ENCODE measurements around the gene SIAH3.
A peak's percentile ranks its signal among the peaks of the same experiment; 100 is the strongest.

Gene SIAH3

GRCh38 chr13:45863709-45864590, 12.4 kb upstream of the SIAH3 start:
- Histone ChIP-seq H3K36me3 (ENCODE audit: control insufficient read depth in 2 of 2, insufficient read depth in 1 of 2, low read length in 2 of 2) (no peaks in the 10 kb centered on the region), H3K4me3 (ENCODE audit: low read depth, low read length) (no peak overlapping the region), H3K9me3 (ENCODE audit: control insufficient read depth, insufficient read depth, low read depth, low read length) (no peaks in the 10 kb centered on the region), H3K4me1 (ENCODE audit: control insufficient read depth, insufficient read depth, low read length) (no peaks in the 10 kb centered on the region), H3K27ac (ENCODE audit: extremely low read depth, low read depth, low read length) (no peak overlapping the region)
- TF ChIP-seq ZNF362 (tag by site-specific recombination; IDR thresholded peaks at IDR 0.05) (no peak), ZFP69B (tag by site-specific recombination; IDR thresholded peaks at IDR 0.05) (no peak), PRDM10 (tag by site-specific recombination; IDR thresholded peaks at IDR 0.05) (no peak), BCL6B (tag by site-specific recombination; IDR thresholded peaks at IDR 0.05) (no peak), SCRT2 (tag by site-specific recombination; IDR thresholded peaks at IDR 0.05) (peak; percentile 62; the same call in 1 of the 2 replicates), MYNN (tag by site-specific recombination; IDR thresholded peaks at IDR 0.05; ENCODE audit: borderline replicate concordance) (no peak)
- ChIA-PET POLR2A (no interaction called here), CTCF (no interaction called here)

GRCh38 chr13:45861322-45861721, 9.8 kb upstream of the SIAH3 start:
- H3K4me3 ChIP-seq (ENCODE audit: low read depth, low read length) = no peak overlapping the region
- no peaks in the 10 kb centered on the region for H3K9me3 ChIP-seq (ENCODE audit: control insufficient read depth, insufficient read depth, low read depth, low read length)
- CTCF ChIA-PET = no interaction called here
- POLR2A ChIA-PET = no interaction called here
- H3K27ac ChIP-seq (ENCODE audit: extremely low read depth, low read depth, low read length) = no peak overlapping the region
- no peaks in the 10 kb centered on the region for H3K4me1 ChIP-seq (ENCODE audit: control insufficient read depth, insufficient read depth, low read length)
- no peaks in the 10 kb centered on the region for H3K36me3 ChIP-seq (ENCODE audit: control insufficient read depth in 2 of 2, insufficient read depth in 1 of 2, low read length in 2 of 2)
- TF ChIP-seq PRDM1 (tag by site-specific recombination; IDR thresholded peaks at IDR 0.05) (no peak), ZFP3 (tag by site-specific recombination; IDR thresholded peaks at IDR 0.05; ENCODE audit: low read depth) (no peak), GLI2 (tag by site-specific recombination; IDR thresholded peaks at IDR 0.05; ENCODE audit: borderline replicate concordance, low read depth) (no peak), ZNF121 (tag by site-specific recombination; IDR thresholded peaks at IDR 0.05) (no peak), PRDM2 (tag by site-specific recombination; IDR thresholded peaks at IDR 0.05; ENCODE audit: borderline replicate concordance) (no peak), ZNF214 (tag by site-specific recombination; IDR thresholded peaks at IDR 0.05; ENCODE audit: borderline replicate concordance) (no peak), ZNF132 (tag by site-specific recombination; IDR thresholded peaks at IDR 0.05; ENCODE audit: borderline replicate concordance) (no peak), ZNF169 (tag by site-specific recombination; IDR thresholded peaks at IDR 0.05) (no peak), ZNF664 (tag by site-specific recombination; IDR thresholded peaks at IDR 0.05) (no peak), ZNF792 (tag by site-specific recombination; IDR thresholded peaks at IDR 0.05) (no peak), ZNF585B (tag by site-specific recombination; IDR thresholded peaks at IDR 0.05) (no peak), ZNF398 (tag by site-specific recombination; IDR thresholded peaks at IDR 0.05) (no peak), ZNF248 (tag by site-specific recombination; IDR thresholded peaks at IDR 0.05) (no peak), ZFP37 (tag by site-specific recombination; IDR thresholded peaks at IDR 0.05) (no peak)
